ENCODE results near the gene HS3ST3A1. TPM values are rescaled to one million over a fixed set of nuclear protein-coding genes. Genes with fewer than 3 reads are reported as not detected.

The HS3ST3A1 gene
- total RNA-seq, 1 donor from 2014 or later: 1.1 TPM

GRCh38 chr17:13636951-13637350, 35.2 kb upstream of the HS3ST3A1 start:
- no peaks in the 10 kb centered on the region for H3K36me3 Mint-ChIP-seq (ENCODE audit: unreplicated experiment)
- H3K4me3 Mint-ChIP-seq (ENCODE audit: unreplicated experiment): no peak overlapping the region
- DNase-seq: no peak
- H3K27me3 Mint-ChIP-seq (ENCODE audit: unreplicated experiment): no peaks in the 10 kb centered on the region
- H3K9me3 Mint-ChIP-seq (ENCODE audit: unreplicated experiment): peaks cover 2% of the 10 kb centered on the region
- H3K4me1 Mint-ChIP-seq (ENCODE audit: low read depth, unreplicated experiment): peaks cover 3% of the 10 kb centered on the region
- TF ChIP-seq, protein P1, sequence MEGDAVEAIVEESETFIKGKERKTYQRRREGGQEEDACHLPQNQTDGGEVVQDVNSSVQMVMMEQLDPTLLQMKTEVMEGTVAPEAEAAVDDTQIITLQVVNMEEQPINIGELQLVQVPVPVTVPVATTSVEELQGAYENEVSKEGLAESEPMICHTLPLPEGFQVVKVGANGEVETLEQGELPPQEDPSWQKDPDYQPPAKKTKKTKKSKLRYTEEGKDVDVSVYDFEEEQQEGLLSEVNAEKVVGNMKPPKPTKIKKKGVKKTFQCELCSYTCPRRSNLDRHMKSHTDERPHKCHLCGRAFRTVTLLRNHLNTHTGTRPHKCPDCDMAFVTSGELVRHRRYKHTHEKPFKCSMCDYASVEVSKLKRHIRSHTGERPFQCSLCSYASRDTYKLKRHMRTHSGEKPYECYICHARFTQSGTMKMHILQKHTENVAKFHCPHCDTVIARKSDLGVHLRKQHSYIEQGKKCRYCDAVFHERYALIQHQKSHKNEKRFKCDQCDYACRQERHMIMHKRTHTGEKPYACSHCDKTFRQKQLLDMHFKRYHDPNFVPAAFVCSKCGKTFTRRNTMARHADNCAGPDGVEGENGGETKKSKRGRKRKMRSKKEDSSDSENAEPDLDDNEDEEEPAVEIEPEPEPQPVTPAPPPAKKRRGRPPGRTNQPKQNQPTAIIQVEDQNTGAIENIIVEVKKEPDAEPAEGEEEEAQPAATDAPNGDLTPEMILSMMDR (IDR thresholded peaks at IDR 0.05; ENCODE audit: partially characterized antibody, unreplicated experiment): no peak
- H3K27ac Mint-ChIP-seq (ENCODE audit: unreplicated experiment): no peak overlapping the region

- H3K9me3 Mint-ChIP-seq (ENCODE audit: unreplicated experiment): no peaks in the 10 kb centered on the region
Observed at GRCh38 chr17:13635951-13636350, 34.2 kb upstream of the HS3ST3A1 start.

GRCh38 chr17:13634021-13634420, 32.3 kb upstream of the HS3ST3A1 start:
- no peak overlapping the region for H3K4me3 Mint-ChIP-seq (ENCODE audit: unreplicated experiment)
- H3K27me3 Mint-ChIP-seq (ENCODE audit: unreplicated experiment): no peaks in the 10 kb centered on the region
- H3K9me3 Mint-ChIP-seq (ENCODE audit: unreplicated experiment): no peaks in the 10 kb centered on the region
- TF ChIP-seq, protein P1 (IDR thresholded peaks at IDR 0.05; ENCODE audit: partially characterized antibody, unreplicated experiment): no peak
- H3K36me3 Mint-ChIP-seq (ENCODE audit: unreplicated experiment): no peaks in the 10 kb centered on the region
- no peaks in the 10 kb centered on the region for H3K4me1 Mint-ChIP-seq (ENCODE audit: low read depth, unreplicated experiment)
- H3K27ac Mint-ChIP-seq (ENCODE audit: unreplicated experiment): no peak overlapping the region
- DNase-seq: no peak

More at GRCh38 chr17:13635951-13636350, 34.2 kb upstream of the HS3ST3A1 start:
- H3K36me3 Mint-ChIP-seq (ENCODE audit: unreplicated experiment): no peaks in the 10 kb centered on the region
- no peak overlapping the region for H3K27ac Mint-ChIP-seq (ENCODE audit: unreplicated experiment)
- no peaks in the 10 kb centered on the region for H3K27me3 Mint-ChIP-seq (ENCODE audit: unreplicated experiment)
- peaks cover 3% of the 10 kb centered on the region for H3K4me1 Mint-ChIP-seq (ENCODE audit: low read depth, unreplicated experiment)
- TF ChIP-seq, protein P1 (IDR thresholded peaks at IDR 0.05; ENCODE audit: partially characterized antibody, unreplicated experiment): no peak
- DNase-seq: no peak
- no peak overlapping the region for H3K4me3 Mint-ChIP-seq (ENCODE audit: unreplicated experiment)

GRCh38 chr17:13631529-13631928, 29.8 kb upstream of the HS3ST3A1 start:
- Mint-ChIP-seq H3K4me1 (ENCODE audit: low read depth, unreplicated experiment) (no peaks in the 10 kb centered on the region), H3K27me3 (ENCODE audit: unreplicated experiment) (no peaks in the 10 kb centered on the region), H3K36me3 (ENCODE audit: unreplicated experiment) (no peaks in the 10 kb centered on the region), H3K9me3 (ENCODE audit: unreplicated experiment) (no peaks in the 10 kb centered on the region), H3K27ac (ENCODE audit: unreplicated experiment) (no peak overlapping the region), H3K4me3 (ENCODE audit: unreplicated experiment) (no peak overlapping the region)
- TF ChIP-seq, protein P1 (IDR thresholded peaks at IDR 0.05; ENCODE audit: partially characterized antibody, unreplicated experiment): no peak
- DNase-seq: no peak

GRCh38 chr17:13626703-13627102, 25.0 kb upstream of the HS3ST3A1 start:
- H3K36me3 Mint-ChIP-seq (ENCODE audit: unreplicated experiment): no peaks in the 10 kb centered on the region
- no peaks in the 10 kb centered on the region for H3K27me3 Mint-ChIP-seq (ENCODE audit: unreplicated experiment)
- TF ChIP-seq, protein P1 (IDR thresholded peaks at IDR 0.05; ENCODE audit: partially characterized antibody, unreplicated experiment): no peak
- DNase-seq: no peak
- H3K27ac Mint-ChIP-seq (ENCODE audit: unreplicated experiment): no peak overlapping the region
- no peaks in the 10 kb centered on the region for H3K9me3 Mint-ChIP-seq (ENCODE audit: unreplicated experiment)
- no peak overlapping the region for H3K4me3 Mint-ChIP-seq (ENCODE audit: unreplicated experiment)
- H3K4me1 Mint-ChIP-seq (ENCODE audit: low read depth, unreplicated experiment): no peaks in the 10 kb centered on the region

Measured in glutamatergic neuron (in vitro differentiated cells).